ENCODE measurements around the gene WDR64.

GRCh38 chr1:241837416-241837815 lies 185.3 kb downstream of the WDR64 start:
- TF ChIP-seq CTCF (IDR thresholded peaks at IDR 0.05) (no peak), POLR2AphosphoS5 (IDR thresholded peaks at IDR 0.05) (no peak), POLR2A (IDR thresholded peaks at IDR 0.05) (no peak), EP300 (IDR thresholded peaks at IDR 0.05) (no peak)
